ENCODE measurements around the gene VCAM1. TPM values are rescaled to one million over a fixed set of nuclear protein-coding genes. Genes with fewer than 3 reads are reported as not detected.

VCAM1 gene
- total and polyA plus RNA-seq, 9 of the 15 experiments (the other 6 are each of a cell fraction or from before 2014, with no cell fraction given) = 0.04 to 0.13 TPM; not detected in 7

DNA sequence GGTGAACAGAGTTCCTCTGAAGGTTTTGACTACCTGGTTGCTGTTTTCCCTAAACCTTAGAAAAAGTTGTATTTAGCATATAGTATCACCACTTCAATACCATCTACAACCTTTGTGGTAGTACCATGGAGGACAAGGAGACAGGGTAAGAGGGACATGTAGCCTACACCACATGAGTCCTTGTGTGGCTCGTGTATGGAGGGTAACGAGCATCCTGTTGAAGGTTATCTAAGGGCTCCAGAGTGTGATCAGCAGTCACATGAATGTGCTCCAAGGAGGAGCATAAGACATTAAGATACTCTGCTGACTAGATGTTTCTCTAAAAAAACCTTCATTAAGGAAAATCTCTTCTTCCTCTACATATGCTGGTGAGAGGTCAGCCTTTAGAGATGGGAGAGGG lies 67.3 kb downstream of the VCAM1 start (continued):
- TF ChIP-seq NR4A1 (CRISPR knock-in tag; IDR thresholded peaks at IDR 0.05) (no peak), NR4A1 (tag; IDR thresholded peaks at IDR 0.05) (no peak), STAG1 (CRISPR knock-in tag; IDR thresholded peaks at IDR 0.05; ENCODE audit: borderline replicate concordance) (no peak), ZNF134 (CRISPR knock-in tag; conservative IDR thresholded peaks at IDR 0.05) (no peak), PTBP1 (IDR thresholded peaks at IDR 0.05; ENCODE audit: low read depth, low read length) (no peak), HDAC6 (IDR thresholded peaks at IDR 0.05; ENCODE audit: low read depth, low read length) (no peak), SMAD4 (CRISPR knock-in tag; conservative IDR thresholded peaks at IDR 0.05) (no peak), DMBX1 (CRISPR knock-in tag; IDR thresholded peaks at IDR 0.05; ENCODE audit: borderline replicate concordance) (no peak), ZNF77 (CRISPR knock-in tag; IDR thresholded peaks at IDR 0.05) (no peak), HDAC3 (IDR thresholded peaks at IDR 0.05; ENCODE audit: borderline replicate concordance, partially characterized antibody) (no peak), IRF2 (CRISPR knock-in tag; IDR thresholded peaks at IDR 0.05) (no peak), EHMT2 (IDR thresholded peaks at IDR 0.05) (no peak), PCBP2 (IDR thresholded peaks at IDR 0.05; ENCODE audit: low read depth, low read length, poor library complexity, severe bottlenecking) (no peak), MTA3 (IDR thresholded peaks at IDR 0.05; ENCODE audit: borderline replicate concordance) (no peak), RBM17 (IDR thresholded peaks at IDR 0.05; ENCODE audit: borderline replicate concordance, low read depth, low read length) (no peak), HCFC1 (IDR thresholded peaks at IDR 0.05; ENCODE audit: low read depth, low read length) (no peak), ZKSCAN1 (IDR thresholded peaks at IDR 0.05; ENCODE audit: low read depth, low read length) (no peak), NCOA6 (IDR thresholded peaks at IDR 0.05) (no peak)
- TF ChIP-seq, protein P1, sequence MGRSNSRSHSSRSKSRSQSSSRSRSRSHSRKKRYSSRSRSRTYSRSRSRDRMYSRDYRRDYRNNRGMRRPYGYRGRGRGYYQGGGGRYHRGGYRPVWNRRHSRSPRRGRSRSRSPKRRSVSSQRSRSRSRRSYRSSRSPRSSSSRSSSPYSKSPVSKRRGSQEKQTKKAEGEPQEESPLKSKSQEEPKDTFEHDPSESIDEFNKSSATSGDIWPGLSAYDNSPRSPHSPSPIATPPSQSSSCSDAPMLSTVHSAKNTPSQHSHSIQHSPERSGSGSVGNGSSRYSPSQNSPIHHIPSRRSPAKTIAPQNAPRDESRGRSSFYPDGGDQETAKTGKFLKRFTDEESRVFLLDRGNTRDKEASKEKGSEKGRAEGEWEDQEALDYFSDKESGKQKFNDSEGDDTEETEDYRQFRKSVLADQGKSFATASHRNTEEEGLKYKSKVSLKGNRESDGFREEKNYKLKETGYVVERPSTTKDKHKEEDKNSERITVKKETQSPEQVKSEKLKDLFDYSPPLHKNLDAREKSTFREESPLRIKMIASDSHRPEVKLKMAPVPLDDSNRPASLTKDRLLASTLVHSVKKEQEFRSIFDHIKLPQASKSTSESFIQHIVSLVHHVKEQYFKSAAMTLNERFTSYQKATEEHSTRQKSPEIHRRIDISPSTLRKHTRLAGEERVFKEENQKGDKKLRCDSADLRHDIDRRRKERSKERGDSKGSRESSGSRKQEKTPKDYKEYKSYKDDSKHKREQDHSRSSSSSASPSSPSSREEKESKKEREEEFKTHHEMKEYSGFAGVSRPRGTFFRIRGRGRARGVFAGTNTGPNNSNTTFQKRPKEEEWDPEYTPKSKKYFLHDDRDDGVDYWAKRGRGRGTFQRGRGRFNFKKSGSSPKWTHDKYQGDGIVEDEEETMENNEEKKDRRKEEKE (IDR thresholded peaks at IDR 0.05; ENCODE audit: borderline replicate concordance in 1 of 2, control insufficient read depth in 1 of 2, low read depth in 2 of 2, low read length in 1 of 2) = no peak
- TF ChIP-seq, protein P2, sequence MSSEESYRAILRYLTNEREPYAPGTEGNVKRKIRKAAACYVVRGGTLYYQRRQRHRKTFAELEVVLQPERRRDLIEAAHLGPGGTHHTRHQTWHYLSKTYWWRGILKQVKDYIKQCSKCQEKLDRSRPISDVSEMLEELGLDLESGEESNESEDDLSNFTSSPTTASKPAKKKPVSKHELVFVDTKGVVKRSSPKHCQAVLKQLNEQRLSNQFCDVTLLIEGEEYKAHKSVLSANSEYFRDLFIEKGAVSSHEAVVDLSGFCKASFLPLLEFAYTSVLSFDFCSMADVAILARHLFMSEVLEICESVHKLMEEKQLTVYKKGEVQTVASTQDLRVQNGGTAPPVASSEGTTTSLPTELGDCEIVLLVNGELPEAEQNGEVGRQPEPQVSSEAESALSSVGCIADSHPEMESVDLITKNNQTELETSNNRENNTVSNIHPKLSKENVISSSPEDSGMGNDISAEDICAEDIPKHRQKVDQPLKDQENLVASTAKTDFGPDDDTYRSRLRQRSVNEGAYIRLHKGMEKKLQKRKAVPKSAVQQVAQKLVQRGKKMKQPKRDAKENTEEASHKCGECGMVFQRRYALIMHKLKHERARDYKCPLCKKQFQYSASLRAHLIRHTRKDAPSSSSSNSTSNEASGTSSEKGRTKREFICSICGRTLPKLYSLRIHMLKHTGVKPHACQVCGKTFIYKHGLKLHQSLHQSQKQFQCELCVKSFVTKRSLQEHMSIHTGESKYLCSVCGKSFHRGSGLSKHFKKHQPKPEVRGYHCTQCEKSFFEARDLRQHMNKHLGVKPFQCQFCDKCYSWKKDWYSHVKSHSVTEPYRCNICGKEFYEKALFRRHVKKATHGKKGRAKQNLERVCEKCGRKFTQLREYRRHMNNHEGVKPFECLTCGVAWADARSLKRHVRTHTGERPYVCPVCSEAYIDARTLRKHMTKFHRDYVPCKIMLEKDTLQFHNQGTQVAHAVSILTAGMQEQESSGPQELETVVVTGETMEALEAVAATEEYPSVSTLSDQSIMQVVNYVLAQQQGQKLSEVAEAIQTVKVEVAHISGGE (CRISPR knock-in tag; IDR thresholded peaks at IDR 0.05) = no peak
- TF ChIP-seq, protein P3, sequence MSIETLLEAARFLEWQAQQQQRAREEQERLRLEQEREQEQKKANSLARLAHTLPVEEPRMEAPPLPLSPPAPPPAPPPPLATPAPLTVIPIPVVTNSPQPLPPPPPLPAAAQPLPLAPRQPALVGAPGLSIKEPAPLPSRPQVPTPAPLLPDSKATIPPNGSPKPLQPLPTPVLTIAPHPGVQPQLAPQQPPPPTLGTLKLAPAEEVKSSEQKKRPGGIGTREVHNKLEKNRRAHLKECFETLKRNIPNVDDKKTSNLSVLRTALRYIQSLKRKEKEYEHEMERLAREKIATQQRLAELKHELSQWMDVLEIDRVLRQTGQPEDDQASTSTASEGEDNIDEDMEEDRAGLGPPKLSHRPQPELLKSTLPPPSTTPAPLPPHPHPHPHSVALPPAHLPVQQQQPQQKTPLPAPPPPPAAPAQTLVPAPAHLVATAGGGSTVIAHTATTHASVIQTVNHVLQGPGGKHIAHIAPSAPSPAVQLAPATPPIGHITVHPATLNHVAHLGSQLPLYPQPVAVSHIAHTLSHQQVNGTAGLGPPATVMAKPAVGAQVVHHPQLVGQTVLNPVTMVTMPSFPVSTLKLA (conservative IDR thresholded peaks at IDR 0.05) = no peak

Data from K562 (cell line).